Thyroid gland (tissue), 4 donors: ENCODE measurements around the gene ARPC2.

Experiments
- CTCF ChIP-seq, 6 experiments: fragments of 200-600 bp in 3 of 6; fragments of 450-650 bp in 3 of 6; sonication (generic) in 3 of 6; IDR thresholded peaks; one replicate each; pipeline ENCODE4 v1.5.1; 2016 to 2019; ENCODE audit warnings: antibody characterized with exemption in 6 of 6, mild to moderate bottlenecking in 2 of 6, inconsistent platforms in 1 of 6, moderate library complexity in 1 of 6
- POLR2A ChIP-seq, 2 donors: fragments of 450-650 bp; IDR thresholded peaks; one replicate each; pipeline ENCODE4 v1.6.1; 2017; ENCODE audit warnings: antibody characterized with exemption in 2 of 2, mild to moderate bottlenecking in 2 of 2, moderate library complexity in 1 of 2

- TF ChIP-seq CTCF (IDR thresholded peaks at IDR 0.05) (no peak), POLR2A (IDR thresholded peaks at IDR 0.05) (no peak)
Observed at GRCh38 chr2:218298314-218298875, 81.4 kb downstream of the ARPC2 start.
